ENCODE data around the gene MDC1.

Gene MDC1

GRCh38 chr6:30752157-30752927 is 35.3 kb upstream of the MDC1 start:
- no peak for DNase-seq (ENCODE audit: low spot score)
- TF ChIP-seq CTCF (IDR thresholded peaks at IDR 0.05; ENCODE audit: extremely low read depth, insufficient read depth, missing control alignments) = no peak
- in situ Hi-C loops (cut with MboI; ENCODE audit: low pct_unique_long_range_greater_than_20kb, low sequenced_read_pairs, unreplicated experiment) = no loop called here

GRCh38 chr6:30750379-30750668 is 33.2 kb upstream of the MDC1 start:
- in situ Hi-C loops (cut with MboI; ENCODE audit: low pct_unique_long_range_greater_than_20kb, low sequenced_read_pairs, unreplicated experiment) = no loop called here
- TF ChIP-seq CTCF (IDR thresholded peaks at IDR 0.05; ENCODE audit: extremely low read depth, insufficient read depth, missing control alignments) = no peak
- no peak for DNase-seq (ENCODE audit: low spot score)

- no peak for DNase-seq (ENCODE audit: low spot score)
- TF ChIP-seq CTCF (IDR thresholded peaks at IDR 0.05; ENCODE audit: extremely low read depth, insufficient read depth, missing control alignments) = no peak
- in situ Hi-C loops (cut with MboI; ENCODE audit: low pct_unique_long_range_greater_than_20kb, low sequenced_read_pairs, unreplicated experiment) = loop anchor here (10.0 kb wide), 1 partner anchor 65 kb away; no protein-coding TSS in a partner anchor
Measured at GRCh38 chr6:30749554-30750378, 32.7 kb upstream of the MDC1 start.

GRCh38 chr6:30748851-30749540 is 31.9 kb upstream of the MDC1 start:
- DNase-seq (ENCODE audit: low spot score) = no peak
- in situ Hi-C loops (cut with MboI; ENCODE audit: low pct_unique_long_range_greater_than_20kb, low sequenced_read_pairs, unreplicated experiment) = loop anchor here (10.0 kb wide), 1 partner anchor 66 kb away; no protein-coding TSS in a partner anchor
- no peak for TF ChIP-seq CTCF (IDR thresholded peaks at IDR 0.05; ENCODE audit: extremely low read depth, insufficient read depth, missing control alignments)

- in situ Hi-C loops (cut with MboI; ENCODE audit: low pct_unique_long_range_greater_than_20kb, low sequenced_read_pairs, unreplicated experiment) = loop anchor here (10.0 kb wide), 1 partner anchor 67 kb away; no protein-coding TSS in a partner anchor
- no peak for DNase-seq (ENCODE audit: low spot score)
- TF ChIP-seq CTCF (IDR thresholded peaks at IDR 0.05; ENCODE audit: extremely low read depth, insufficient read depth, missing control alignments) = no peak
Measured at GRCh38 chr6:30747902-30748769, 31.1 kb upstream of the MDC1 start.

All from GM13977 (cell line).